HL-60 (cell line): ENCODE data around the gene CD38.

Experiments
- DNase-seq, 2 experiments: peaks; one replicate each; pipeline ENCODE4 v3.0.0-alpha.2; 2010 to 2020; ENCODE audit warnings: low read depth in 1 of 2, low spot score in 1 of 2
- H3K27ac ChIP-seq: fragments of 250-450 bp; sonication (Bioruptor Pico); replicated peaks from 2 replicates; pipeline ENCODE4 v1.5.1; 2020; ENCODE audit warnings: mild to moderate bottlenecking, moderate library complexity
- H3K27me3 ChIP-seq: fragments of 250-450 bp; sonication (Bioruptor Pico); 2 replicates; pipeline ENCODE4 v1.5.1; 2021; ENCODE audit warnings: mild to moderate bottlenecking, moderate library complexity; ENCODE audit not compliant: insufficient read depth, poor library complexity, severe bottlenecking
- H3K4me3 ChIP-seq: replicated peaks from 2 replicates; pipeline ENCODE4 v1.5.1; 2011; ENCODE audit warnings: mild to moderate bottlenecking, control low read depth, low read length; ENCODE audit not compliant: insufficient read depth
- GABPA ChIP-seq: IDR thresholded peaks from 2 replicates; pipeline ENCODE4 v1.6.1; 2012; ENCODE audit warnings: low read depth
- POLR2AphosphoS5 ChIP-seq: IDR thresholded peaks from 2 replicates; pipeline ENCODE4 v1.6.1; 2012; ENCODE audit warnings: low read depth
- SPI1 ChIP-seq: IDR thresholded peaks from 2 replicates; pipeline ENCODE4 v1.6.1; 2012; ENCODE audit warnings: low read depth, mild to moderate bottlenecking, borderline replicate concordance
- TF ChIP-seq, protein P1 (sequence below): IDR thresholded peaks from one replicate; pipeline ENCODE4 v1.5.1; 2011; ENCODE audit warnings: low read length, control low read depth, inconsistent platforms; ENCODE audit not compliant: insufficient read depth
- TF ChIP-seq, protein P2 (sequence below): IDR thresholded peaks from 2 replicates; pipeline ENCODE4 v1.6.1; 2012; ENCODE audit warnings: low read depth; ENCODE audit not compliant: insufficient replicate concordance

CD38 gene

GRCh38 chr4:15742083-15742582, 36.0 kb upstream of the CD38 start:
- Histone ChIP-seq H3K4me3 (no peak overlapping the region), H3K27ac (no peak overlapping the region), H3K27me3 (no peaks in the 10 kb centered on the region)
- TF ChIP-seq, protein P1, sequence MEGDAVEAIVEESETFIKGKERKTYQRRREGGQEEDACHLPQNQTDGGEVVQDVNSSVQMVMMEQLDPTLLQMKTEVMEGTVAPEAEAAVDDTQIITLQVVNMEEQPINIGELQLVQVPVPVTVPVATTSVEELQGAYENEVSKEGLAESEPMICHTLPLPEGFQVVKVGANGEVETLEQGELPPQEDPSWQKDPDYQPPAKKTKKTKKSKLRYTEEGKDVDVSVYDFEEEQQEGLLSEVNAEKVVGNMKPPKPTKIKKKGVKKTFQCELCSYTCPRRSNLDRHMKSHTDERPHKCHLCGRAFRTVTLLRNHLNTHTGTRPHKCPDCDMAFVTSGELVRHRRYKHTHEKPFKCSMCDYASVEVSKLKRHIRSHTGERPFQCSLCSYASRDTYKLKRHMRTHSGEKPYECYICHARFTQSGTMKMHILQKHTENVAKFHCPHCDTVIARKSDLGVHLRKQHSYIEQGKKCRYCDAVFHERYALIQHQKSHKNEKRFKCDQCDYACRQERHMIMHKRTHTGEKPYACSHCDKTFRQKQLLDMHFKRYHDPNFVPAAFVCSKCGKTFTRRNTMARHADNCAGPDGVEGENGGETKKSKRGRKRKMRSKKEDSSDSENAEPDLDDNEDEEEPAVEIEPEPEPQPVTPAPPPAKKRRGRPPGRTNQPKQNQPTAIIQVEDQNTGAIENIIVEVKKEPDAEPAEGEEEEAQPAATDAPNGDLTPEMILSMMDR = no peak
- TF ChIP-seq SPI1 = no peak
- TF ChIP-seq GABPA = no peak
- TF ChIP-seq, protein P2, sequence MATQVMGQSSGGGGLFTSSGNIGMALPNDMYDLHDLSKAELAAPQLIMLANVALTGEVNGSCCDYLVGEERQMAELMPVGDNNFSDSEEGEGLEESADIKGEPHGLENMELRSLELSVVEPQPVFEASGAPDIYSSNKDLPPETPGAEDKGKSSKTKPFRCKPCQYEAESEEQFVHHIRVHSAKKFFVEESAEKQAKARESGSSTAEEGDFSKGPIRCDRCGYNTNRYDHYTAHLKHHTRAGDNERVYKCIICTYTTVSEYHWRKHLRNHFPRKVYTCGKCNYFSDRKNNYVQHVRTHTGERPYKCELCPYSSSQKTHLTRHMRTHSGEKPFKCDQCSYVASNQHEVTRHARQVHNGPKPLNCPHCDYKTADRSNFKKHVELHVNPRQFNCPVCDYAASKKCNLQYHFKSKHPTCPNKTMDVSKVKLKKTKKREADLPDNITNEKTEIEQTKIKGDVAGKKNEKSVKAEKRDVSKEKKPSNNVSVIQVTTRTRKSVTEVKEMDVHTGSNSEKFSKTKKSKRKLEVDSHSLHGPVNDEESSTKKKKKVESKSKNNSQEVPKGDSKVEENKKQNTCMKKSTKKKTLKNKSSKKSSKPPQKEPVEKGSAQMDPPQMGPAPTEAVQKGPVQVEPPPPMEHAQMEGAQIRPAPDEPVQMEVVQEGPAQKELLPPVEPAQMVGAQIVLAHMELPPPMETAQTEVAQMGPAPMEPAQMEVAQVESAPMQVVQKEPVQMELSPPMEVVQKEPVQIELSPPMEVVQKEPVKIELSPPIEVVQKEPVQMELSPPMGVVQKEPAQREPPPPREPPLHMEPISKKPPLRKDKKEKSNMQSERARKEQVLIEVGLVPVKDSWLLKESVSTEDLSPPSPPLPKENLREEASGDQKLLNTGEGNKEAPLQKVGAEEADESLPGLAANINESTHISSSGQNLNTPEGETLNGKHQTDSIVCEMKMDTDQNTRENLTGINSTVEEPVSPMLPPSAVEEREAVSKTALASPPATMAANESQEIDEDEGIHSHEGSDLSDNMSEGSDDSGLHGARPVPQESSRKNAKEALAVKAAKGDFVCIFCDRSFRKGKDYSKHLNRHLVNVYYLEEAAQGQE = no peak
- TF ChIP-seq POLR2AphosphoS5 = no peak
- no peak for DNase-seq

DNA sequence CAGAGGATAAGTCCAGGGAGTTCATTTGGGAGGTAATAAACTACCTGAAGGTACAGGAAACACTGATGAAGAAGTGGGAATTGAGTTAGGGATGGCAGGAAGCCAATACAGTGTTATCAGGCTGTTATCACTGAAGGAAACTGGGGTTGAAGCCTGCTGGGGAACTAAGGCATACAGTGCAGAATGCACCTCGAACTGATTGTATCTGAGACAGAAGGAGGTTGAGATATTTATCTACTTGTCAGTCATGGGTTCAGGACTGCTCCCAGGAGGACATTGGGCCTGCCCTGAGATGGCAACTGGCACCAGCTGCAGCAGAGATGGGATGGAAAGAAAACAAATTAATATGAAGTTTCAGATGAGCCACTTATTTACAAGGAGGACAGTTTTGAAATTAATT, 35.5 kb upstream of the CD38 start:
- Histone ChIP-seq H3K4me3 (no peak overlapping the region), H3K27ac (no peak overlapping the region), H3K27me3 (no peaks in the 10 kb centered on the region)
- TF ChIP-seq GABPA (no peak), SPI1 (no peak), POLR2AphosphoS5 (no peak)
- no peak for DNase-seq

GRCh38 chr4:15744016-15744545, 34.0 kb upstream of the CD38 start:
- no peaks in the 10 kb centered on the region for H3K27me3 ChIP-seq
- DNase-seq = no peak
- TF ChIP-seq POLR2AphosphoS5 = no peak
- no peak for TF ChIP-seq GABPA
- TF ChIP-seq SPI1 = no peak
- TF ChIP-seq, protein P1 = no peak
- TF ChIP-seq, protein P2 = no peak
- no peak overlapping the region for H3K27ac ChIP-seq
- H3K4me3 ChIP-seq = no peak overlapping the region

GRCh38 chr4:15746110-15746509, 32.0 kb upstream of the CD38 start:
- no peak for DNase-seq
- Histone ChIP-seq H3K27ac (no peak overlapping the region), H3K27me3 (no peaks in the 10 kb centered on the region), H3K4me3 (no peak overlapping the region)
- TF ChIP-seq POLR2AphosphoS5 (no peak), GABPA (no peak), SPI1 (no peak)
- TF ChIP-seq, protein P1 = no peak
- TF ChIP-seq, protein P2 = no peak
